HCT116 (cell line): ENCODE data around the gene CTU2. TPM values are rescaled to one million over a fixed set of nuclear protein-coding genes. Genes with fewer than 3 reads are reported as not detected.

Experiments
- ATAC-seq: fragments of 200-7000 bp; cut with Tn5 transposase; 2 replicates; pipeline ENCODE4 v1.9.1; 2020; ENCODE audit warnings: mild to moderate bottlenecking, moderate library complexity
- BruUV-seq: library from RNA; stranded (reverse); fragments of 400-500 nt; replicated peaks from 2 replicates; lab custom pipeline; 2021; lab: Mats Ljungman, UMichigan
- CTCF ChIA-PET: fragments of 300-600 bp; sonication (Branson Sonifier 250); formaldehyde crosslinking; loops from one replicate; lab custom pipeline; 2021; ENCODE audit warnings: antibody characterized with exemption; lab: Charles Lee
- POLR2A ChIA-PET: fragments of 300-600, 350-600 bp; sonication (Branson Sonifier 250); formaldehyde crosslinking; loops from one replicate; lab custom pipeline; 2021; ENCODE audit warnings: antibody characterized with exemption; lab: Charles Lee
- RAD21 ChIA-PET, 2 experiments: fragments of 300-600 bp; sonication (Branson Sonifier 250); formaldehyde crosslinking; loops; one replicate each; lab custom pipeline; 2023; ENCODE audit warnings: low total read pairs in 2 of 2; ENCODE audit not compliant: uncharacterized antibody in 2 of 2, unreplicated experiment in 2 of 2, low non-redundant PET in 1 of 2; lab: Charles Lee
- DNase-seq: peaks from one replicate; pipeline ENCODE4 v3.0.0-alpha.2; 2010; ENCODE audit warnings: low read depth, low spot score
- H2AFZ ChIP-seq: fragments of 200-600 bp; shearing (Covaris generic), sonication (generic); 2 replicates; pipeline ENCODE4 v1.6.1; 2017; ENCODE audit warnings: low read depth, mixed run types, mixed read lengths, antibody characterized with exemption, low read length; ENCODE audit not compliant: poor library complexity, severe bottlenecking
- H3K27ac ChIP-seq: 2 replicates; pipeline ENCODE4 v1.5.1; 2012; ENCODE audit warnings: low read depth, low read length
- H3K27me3 ChIP-seq: fragments of 200-600 bp; sonication (generic); 2 replicates; pipeline ENCODE4 v1.6.1; 2016; ENCODE audit warnings: mixed run types, low read length, mixed read lengths; ENCODE audit not compliant: insufficient read depth
- H3K36me3 ChIP-seq, 2 experiments: fragments of 200-500 bp in 1 of 2; fragments of 200-600 bp in 1 of 2; sonication (Bioruptor generic) in 1 of 2; sonication (generic) in 1 of 2; 2 replicates each; pipeline versions ENCODE4 v1.5.1 to v1.6.1; 2014 to 2016; ENCODE audit warnings: low read length in 2 of 2, inconsistent platforms in 1 of 2, mixed read lengths in 1 of 2, mixed run types in 1 of 2; ENCODE audit not compliant: insufficient read depth in 2 of 2, control insufficient read depth in 1 of 2
- H3K4me1 ChIP-seq, 2 experiments: fragments of 200-600 bp in 1 of 2; sonication (generic) in 1 of 2; 2 replicates each; pipeline versions ENCODE4 v1.5.1 to v1.6.1; 2012 to 2017; ENCODE audit warnings: low read length in 2 of 2, inconsistent platforms in 1 of 2, mild to moderate bottlenecking in 1 of 2, mixed read lengths in 1 of 2, mixed run types in 1 of 2, moderate library complexity in 1 of 2; ENCODE audit not compliant: insufficient read depth in 2 of 2, control insufficient read depth in 1 of 2
- H3K4me2 ChIP-seq: fragments of 200-600 bp; sonication (generic); 2 replicates; pipeline ENCODE4 v1.6.1; 2017; ENCODE audit warnings: mixed run types, low read length, mixed read lengths
- H3K4me3 ChIP-seq, 2 experiments: fragments of 200-600 bp in 1 of 2; sonication (generic) in 1 of 2; replicated peaks in 1 of 2; 2 replicates each; pipeline ENCODE4 v1.5.1; 2011 to 2016; ENCODE audit warnings: low read length in 2 of 2, control low read depth in 1 of 2, low read depth in 1 of 2, mild to moderate bottlenecking in 1 of 2, mixed read lengths in 1 of 2, mixed run types in 1 of 2
- H3K79me2 ChIP-seq: fragments of 200-600 bp; sonication (generic); 2 replicates; pipeline ENCODE4 v1.6.1; 2017; ENCODE audit warnings: mild to moderate bottlenecking, mixed run types, low read length, moderate library complexity, mixed read lengths; ENCODE audit not compliant: insufficient read depth
- H3K9ac ChIP-seq: fragments of 200-600 bp; sonication (generic); 2 replicates; pipeline ENCODE4 v1.6.1; 2016; ENCODE audit warnings: low read length, mixed read lengths
- H3K9me2 ChIP-seq: fragments of 200-600 bp; sonication (generic), shearing (Covaris generic); 2 replicates; pipeline ENCODE4 v1.6.1; 2017; ENCODE audit warnings: mixed run types, mild to moderate bottlenecking, moderate library complexity; ENCODE audit not compliant: insufficient read depth
- H3K9me3 ChIP-seq, 2 experiments: fragments of 200-500 bp in 1 of 2; fragments of 200-600 bp in 1 of 2; sonication (Bioruptor generic) in 1 of 2; sonication (generic) in 1 of 2; 2 replicates each; pipeline ENCODE4 v1.6.1; 2014 to 2017; ENCODE audit warnings: low read length in 2 of 2, mixed read lengths in 2 of 2, inconsistent platforms in 1 of 2, low read depth in 1 of 2, mild to moderate bottlenecking in 1 of 2, mixed run types in 1 of 2, moderate library complexity in 1 of 2; ENCODE audit not compliant: control insufficient read depth in 1 of 2, insufficient read depth in 1 of 2
- H4K20me1 ChIP-seq: fragments of 200-600 bp; sonication (generic), shearing (Covaris generic); 2 replicates; pipeline ENCODE4 v1.6.1; 2017; ENCODE audit warnings: mixed run types, mild to moderate bottlenecking, moderate library complexity; ENCODE audit not compliant: insufficient read depth
- EZH2 ChIP-seq: fragments of 200-600 bp; sonication (generic); IDR thresholded peaks from 2 replicates; pipeline ENCODE4 v1.6.1; 2017; ENCODE audit warnings: antibody characterized with exemption, mixed run types
- SRF ChIP-seq: IDR thresholded peaks from 2 replicates; pipeline ENCODE4 v1.6.1; 2012; ENCODE audit warnings: low read depth
- intact Hi-C: fragments of 100-400 bp; cut with micrococcal nuclease; formaldehyde crosslinking; loops from 2 replicates; pipeline ENCODE4 v1.10.0; 2022
- total RNA-seq: library from RNA; stranded (reverse); gene quantifications from one replicate; pipeline ENCODE4 v1.2.1, GENCODE V29; 2021; ENCODE audit not compliant: unreplicated experiment
- TF ChIP-seq, protein P1 (sequence below): IDR thresholded peaks from 2 replicates; pipeline ENCODE4 v1.6.1; 2012
- TF ChIP-seq, protein P2 (sequence below): IDR thresholded peaks from 2 replicates; pipeline ENCODE4 v1.6.1; 2012
- TF ChIP-seq, protein P3 (sequence below): IDR thresholded peaks from 2 replicates; pipeline ENCODE4 v1.6.1; 2011; ENCODE audit warnings: mild to moderate bottlenecking, low read length, moderate library complexity; ENCODE audit not compliant: insufficient replicate concordance; ENCODE audit errors: extremely low read depth

The CTU2 gene
- total RNA-seq, 1 experiment from 2014 or later, result 71.3 TPM

DNA sequence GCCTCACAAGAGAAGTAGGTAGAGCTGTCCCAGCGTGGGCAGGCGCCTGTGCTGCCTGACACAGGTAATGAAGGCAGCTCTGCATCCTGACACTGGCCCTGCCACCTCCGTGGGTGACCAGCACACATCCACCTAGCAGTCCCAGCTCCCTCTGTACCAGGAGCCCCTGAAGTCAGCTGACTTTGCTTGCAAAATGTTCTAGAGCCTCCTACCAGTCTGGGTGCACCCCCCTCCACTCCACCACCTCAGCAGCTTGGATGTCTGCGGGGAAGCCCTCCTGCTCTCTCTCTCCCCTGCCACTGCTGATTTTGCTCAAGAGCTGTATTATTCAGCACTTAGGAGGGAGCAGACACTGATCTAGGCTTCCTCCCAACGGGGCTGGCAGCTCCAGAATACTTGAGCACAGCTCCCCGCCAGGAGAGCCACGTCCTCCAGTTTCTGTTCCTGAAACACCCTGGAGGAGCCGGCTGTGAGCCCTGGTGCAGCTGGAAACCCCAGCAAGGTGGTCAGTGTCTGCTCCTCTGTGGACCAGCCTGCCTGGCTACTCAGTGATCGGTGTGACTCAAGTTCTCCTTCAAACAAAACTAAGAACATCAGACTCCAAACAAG, 1.1 kb upstream of the CTU2 start:
- Histone ChIP-seq H3K36me3 (0 out of 4 replicates have a peak, but pooled peaks cover 3 to 5% of the 10 kb centered on the region in 2 experiments), H3K27me3 (no peaks in the 10 kb centered on the region), H2AFZ (no peak overlapping the region), H3K9me3 (no peaks in the 10 kb centered on the region), H3K9me2 (no peaks in the 10 kb centered on the region), H4K20me1 (no peaks in the 10 kb centered on the region), H3K4me2 (peak overlapping the region; percentile 84), H3K4me1 (peaks cover 17 to 19% of the 10 kb centered on the region in 2 experiments), H3K4me3 (peak overlapping the region; percentile 85 to 100), H3K9ac (peak overlapping the region; percentile 76), H3K27ac (peak overlapping the region; percentile 73), H3K79me2 (peaks cover 47% of the 10 kb centered on the region)
- no peak for TF ChIP-seq EZH2
- no peak for TF ChIP-seq SRF
- TF ChIP-seq, protein P1, sequence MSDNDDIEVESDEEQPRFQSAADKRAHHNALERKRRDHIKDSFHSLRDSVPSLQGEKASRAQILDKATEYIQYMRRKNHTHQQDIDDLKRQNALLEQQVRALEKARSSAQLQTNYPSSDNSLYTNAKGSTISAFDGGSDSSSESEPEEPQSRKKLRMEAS, result no peak
- TF ChIP-seq, protein P2, sequence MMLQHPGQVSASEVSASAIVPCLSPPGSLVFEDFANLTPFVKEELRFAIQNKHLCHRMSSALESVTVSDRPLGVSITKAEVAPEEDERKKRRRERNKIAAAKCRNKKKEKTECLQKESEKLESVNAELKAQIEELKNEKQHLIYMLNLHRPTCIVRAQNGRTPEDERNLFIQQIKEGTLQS, result no peak
- TF ChIP-seq, protein P3, sequence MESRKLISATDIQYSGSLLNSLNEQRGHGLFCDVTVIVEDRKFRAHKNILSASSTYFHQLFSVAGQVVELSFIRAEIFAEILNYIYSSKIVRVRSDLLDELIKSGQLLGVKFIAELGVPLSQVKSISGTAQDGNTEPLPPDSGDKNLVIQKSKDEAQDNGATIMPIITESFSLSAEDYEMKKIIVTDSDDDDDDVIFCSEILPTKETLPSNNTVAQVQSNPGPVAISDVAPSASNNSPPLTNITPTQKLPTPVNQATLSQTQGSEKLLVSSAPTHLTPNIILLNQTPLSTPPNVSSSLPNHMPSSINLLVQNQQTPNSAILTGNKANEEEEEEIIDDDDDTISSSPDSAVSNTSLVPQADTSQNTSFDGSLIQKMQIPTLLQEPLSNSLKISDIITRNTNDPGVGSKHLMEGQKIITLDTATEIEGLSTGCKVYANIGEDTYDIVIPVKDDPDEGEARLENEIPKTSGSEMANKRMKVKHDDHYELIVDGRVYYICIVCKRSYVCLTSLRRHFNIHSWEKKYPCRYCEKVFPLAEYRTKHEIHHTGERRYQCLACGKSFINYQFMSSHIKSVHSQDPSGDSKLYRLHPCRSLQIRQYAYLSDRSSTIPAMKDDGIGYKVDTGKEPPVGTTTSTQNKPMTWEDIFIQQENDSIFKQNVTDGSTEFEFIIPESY, result no peak
- intact Hi-C loops, result no loop called here
- DNase-seq (no peak), ATAC-seq (no peak)
- ChIA-PET POLR2A (no interaction called here), CTCF (interaction anchor here (0.6 to 1.1 kb wide), 3 partner anchors 25 to 594 kb away, joined by 3 to 5 read pairs (median 3); no protein-coding TSS in a partner anchor), RAD21 (interaction anchor here in 1 of 2 experiments (0.5 kb wide), 1 partner anchor 44 kb away, joined by 4 read pairs; no protein-coding TSS in a partner anchor)
- TSS peak; percentile 64 for BruUV-seq
